Stomach (tissue), 9 donors: Measurements from ENCODE around the gene PIM3. TPM values are rescaled to one million over a fixed set of nuclear protein-coding genes. Genes with fewer than 3 reads are reported as not detected.
A peak's percentile ranks its signal among the peaks of the same experiment; 100 is the strongest.

Source experiments
- DNase-seq, 2 donors: peaks; one replicate each; pipeline versions ENCODE4 v3.0.0 to v3.0.0-alpha.2; 2013 to 2019
- H3K27ac ChIP-seq, 5 donors: fragments of 200-600 bp in 4 of 5; sonication (generic) in 4 of 5; one replicate each; pipeline ENCODE4 v1.5.1; 2013 to 2019; ENCODE audit warnings: mild to moderate bottlenecking in 1 of 5, moderate library complexity in 1 of 5
- H3K27me3 ChIP-seq, 3 donors: fragments of 200-600 bp; sonication (generic); one replicate each; pipeline ENCODE4 v1.5.1; 2017 to 2019; ENCODE audit warnings: mixed run types in 1 of 3
- H3K36me3 ChIP-seq, 4 donors: fragments of 200-600 bp; sonication (generic); 1 replicate in 3 of 4; 2 replicates in 1 of 4; pipeline ENCODE4 v1.5.1; 2016 to 2019
- H3K4me1 ChIP-seq, 4 donors: fragments of 200-600 bp; sonication (generic); one replicate each; pipeline ENCODE4 v1.5.1; 2016 to 2019
- H3K4me3 ChIP-seq, 4 donors: fragments of 200-600 bp; sonication (generic) in 3 of 4; one replicate each; pipeline ENCODE4 v1.5.1; 2016 to 2019; ENCODE audit warnings: mild to moderate bottlenecking in 1 of 4
- H3K9me3 ChIP-seq, 4 donors: fragments of 200-600 bp; sonication (generic); one replicate each; pipeline ENCODE4 v1.5.1; 2016 to 2019
- EP300 ChIP-seq: sonication (generic); formaldehyde crosslinking; IDR thresholded peaks from one replicate; pipeline ENCODE4 v1.6.1; 2017; ENCODE audit warnings: antibody characterized with exemption
- POLR2A ChIP-seq, 4 donors: fragments of 450-650 bp; IDR thresholded peaks; one replicate each; pipeline ENCODE4 v1.6.1; 2016; ENCODE audit warnings: antibody characterized with exemption in 4 of 4, control low read depth in 2 of 4, mild to moderate bottlenecking in 1 of 4, moderate library complexity in 1 of 4
- POLR2AphosphoS5 ChIP-seq, 3 donors: sonication (generic); formaldehyde crosslinking; IDR thresholded peaks; one replicate each; pipeline ENCODE4 v1.6.1; 2016; ENCODE audit warnings: antibody characterized with exemption in 3 of 3
- WGBS, 5 donors: extraction: QIAGEN DNeasy Blood & Tissue Kit in 3 of 5; methylation state at CpG; one replicate each; pipeline versions ENCODE4 v1.1.5 to v1.1.7; 2013 to 2018; 5-methylcytosine and 5-hydroxymethylcytosine counted together
- intact Hi-C: fragments of 100-400 bp; cut with DNase I; formaldehyde crosslinking; loops from one replicate; pipeline ENCODE4 v1.15.1; 2023; ENCODE audit warnings: low total_unique reads
- polyA plus RNA-seq, 3 donors: library from polyadenylated mRNA; stranded (reverse); fragments of 200-250 nt; gene quantifications; one replicate each; pipeline ENCODE4 v1.2.3, GENCODE V29; 2013
- total RNA-seq, 5 donors: library from RNA; depleted of rRNA; stranded (reverse); fragments of >200 nt; gene quantifications; one replicate each; pipeline versions ENCODE4 v1.1.0 to v1.2.3, GENCODE V29; 2014 to 2016
- TF ChIP-seq, protein P1 (sequence below), 7 experiments: fragments of 450-650 bp in 4 of 7; fragments of 200-600 bp in 3 of 7; sonication (generic) in 3 of 7; IDR thresholded peaks; one replicate each; pipeline ENCODE4 v1.5.1; 2016 to 2019; ENCODE audit warnings: antibody characterized with exemption in 7 of 7, control low read depth in 2 of 7, mild to moderate bottlenecking in 1 of 7
- donor health status: healthy with polysubstance abuse.
- donor health status: Bipolar disorder and iron deficiency.
- donor health status: healthy.

Gene PIM3
- total and polyA plus RNA-seq, 8 donors = 51.9 to 802 (median 84.6) TPM

DNA sequence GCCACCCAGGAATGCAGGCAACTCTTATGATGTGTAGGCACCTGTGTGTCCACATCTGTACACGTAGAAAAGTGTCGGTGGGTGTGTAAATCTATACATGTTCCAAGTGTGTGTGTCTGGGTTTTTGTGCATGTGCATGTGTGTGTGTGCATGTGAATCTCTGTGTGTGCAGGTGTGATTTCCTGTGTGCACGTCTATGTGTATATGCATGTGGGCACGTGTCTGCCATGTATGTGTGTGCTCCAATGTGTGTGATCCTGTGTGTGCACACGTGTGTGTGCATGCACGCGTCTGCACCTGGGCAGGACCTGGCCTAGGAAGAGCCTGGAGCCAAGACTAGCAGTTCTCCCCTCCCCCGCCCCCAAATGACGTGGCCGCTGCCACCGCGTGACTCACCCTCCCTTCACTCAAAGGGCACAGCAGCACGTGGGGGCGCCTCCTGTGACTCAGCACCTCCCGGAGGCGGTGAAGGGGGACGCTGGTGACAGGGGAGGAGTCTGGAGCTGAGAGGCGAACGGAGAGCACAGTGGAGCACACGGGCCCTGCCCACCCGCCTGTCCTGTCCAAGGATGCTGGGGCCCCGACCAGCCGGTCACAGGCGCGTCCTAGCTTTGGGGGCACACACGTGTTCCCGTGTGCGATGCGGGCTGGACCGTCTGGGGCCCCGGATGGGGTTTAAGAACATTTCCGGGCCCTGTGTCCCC, 10.1 kb downstream of the PIM3 start:
- peaks cover 0 to 11% (median 0%) of the 10 kb centered on the region in 3 donors for H3K27me3 ChIP-seq
- intact Hi-C loops = no loop called here
- H3K27ac ChIP-seq = peak overlapping the region; percentile 94 to 98 (median 98)
- H3K4me1 ChIP-seq = peaks cover 55 to 70% (median 66%) of the 10 kb centered on the region in 4 donors
- no peaks in the 10 kb centered on the region for H3K9me3 ChIP-seq
- 6 to 14% (median 7%) methylated on average over 15 to 32 of the region's 32 CpGs for WGBS, 5 donors
- peak; percentile 96 to 98 for DNase-seq
- H3K36me3 ChIP-seq = peaks cover 0 to 2% (median under 1%) of the 10 kb centered on the region in 4 donors
- TF ChIP-seq POLR2A (IDR thresholded peaks at IDR 0.05) (peak in 2 of 4 donors; percentile 72 to 78), EP300 (peak; percentile 70), POLR2AphosphoS5 (IDR thresholded peaks at IDR 0.05) (peak; percentile 96 to 98 (median 97))
- TF ChIP-seq, protein P1, sequence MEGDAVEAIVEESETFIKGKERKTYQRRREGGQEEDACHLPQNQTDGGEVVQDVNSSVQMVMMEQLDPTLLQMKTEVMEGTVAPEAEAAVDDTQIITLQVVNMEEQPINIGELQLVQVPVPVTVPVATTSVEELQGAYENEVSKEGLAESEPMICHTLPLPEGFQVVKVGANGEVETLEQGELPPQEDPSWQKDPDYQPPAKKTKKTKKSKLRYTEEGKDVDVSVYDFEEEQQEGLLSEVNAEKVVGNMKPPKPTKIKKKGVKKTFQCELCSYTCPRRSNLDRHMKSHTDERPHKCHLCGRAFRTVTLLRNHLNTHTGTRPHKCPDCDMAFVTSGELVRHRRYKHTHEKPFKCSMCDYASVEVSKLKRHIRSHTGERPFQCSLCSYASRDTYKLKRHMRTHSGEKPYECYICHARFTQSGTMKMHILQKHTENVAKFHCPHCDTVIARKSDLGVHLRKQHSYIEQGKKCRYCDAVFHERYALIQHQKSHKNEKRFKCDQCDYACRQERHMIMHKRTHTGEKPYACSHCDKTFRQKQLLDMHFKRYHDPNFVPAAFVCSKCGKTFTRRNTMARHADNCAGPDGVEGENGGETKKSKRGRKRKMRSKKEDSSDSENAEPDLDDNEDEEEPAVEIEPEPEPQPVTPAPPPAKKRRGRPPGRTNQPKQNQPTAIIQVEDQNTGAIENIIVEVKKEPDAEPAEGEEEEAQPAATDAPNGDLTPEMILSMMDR (IDR thresholded peaks at IDR 0.05) = no peak
- peak overlapping the region; percentile 44 to 54 (median 48) for H3K4me3 ChIP-seq

DNA sequence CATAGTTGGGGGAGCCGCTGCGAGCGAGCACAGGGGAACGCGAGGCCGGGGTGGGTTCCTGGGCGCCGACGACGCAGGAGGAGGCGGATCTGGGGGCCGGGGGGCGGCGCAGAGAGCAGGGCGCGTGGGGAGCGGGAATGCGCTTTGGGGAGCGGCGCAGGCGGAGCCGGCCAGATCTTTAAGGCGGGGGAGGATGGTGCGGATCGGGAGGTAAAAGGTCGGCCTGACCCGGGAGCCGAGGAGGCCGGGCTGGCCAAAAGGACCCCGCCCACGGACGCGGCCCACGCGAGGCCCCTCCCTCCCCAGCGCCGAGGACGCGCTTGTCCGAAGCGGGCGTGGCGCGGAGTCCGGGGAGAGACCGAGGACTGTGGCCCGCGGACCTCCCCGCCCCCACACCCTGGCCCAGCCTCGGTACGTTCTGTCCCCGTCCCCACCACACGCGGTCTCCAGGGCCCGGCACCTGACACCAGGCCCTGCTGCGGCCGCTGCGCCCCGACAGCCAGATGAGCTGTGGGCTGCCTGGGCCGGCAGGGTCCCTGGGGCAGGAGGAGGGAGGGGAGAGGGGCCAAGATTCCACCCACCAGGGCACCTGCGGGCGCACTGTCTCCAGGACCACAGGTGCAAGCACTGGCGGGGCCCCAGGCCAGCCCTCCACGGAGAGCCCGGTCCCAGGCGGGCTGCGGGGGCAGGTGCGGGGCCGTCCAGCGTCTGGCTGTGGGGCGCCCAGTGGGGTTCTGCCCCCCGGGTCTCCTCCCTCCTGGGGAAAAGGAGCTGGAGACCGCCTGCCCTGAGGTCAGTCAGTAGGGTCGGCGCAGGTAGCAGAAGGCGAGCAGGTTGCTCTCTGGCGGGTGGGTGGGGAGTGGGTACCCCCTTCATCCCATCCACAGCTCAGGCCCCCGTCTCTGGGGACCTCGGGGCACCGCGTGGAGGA, 10.9 kb downstream of the PIM3 start:
- H3K4me1 ChIP-seq = peaks cover 47 to 70% (median 60%) of the 10 kb centered on the region in 4 donors
- peak; percentile 89 to 93 for DNase-seq
- H3K27me3 ChIP-seq = peaks cover 0 to 11% (median 0%) of the 10 kb centered on the region in 3 donors
- H3K9me3 ChIP-seq = no peaks in the 10 kb centered on the region
- TF ChIP-seq EP300 (no peak), POLR2A (IDR thresholded peaks at IDR 0.05) (no peak), POLR2AphosphoS5 (IDR thresholded peaks at IDR 0.05) (peak in 1 of 3 donors; percentile 86)
- TF ChIP-seq, protein P1 (IDR thresholded peaks at IDR 0.05) = no peak
- WGBS, 5 donors = 6 to 19% (median 12%) methylated on average over 35 to 81 of the region's 81 CpGs
- peak overlapping the region; percentile 90 to 98 (median 97) for H3K27ac ChIP-seq
- H3K4me3 ChIP-seq = peak overlapping the region; percentile 44 to 54 (median 48)
- intact Hi-C loops = no loop called here
- no peaks in the 10 kb centered on the region for H3K36me3 ChIP-seq

DNA sequence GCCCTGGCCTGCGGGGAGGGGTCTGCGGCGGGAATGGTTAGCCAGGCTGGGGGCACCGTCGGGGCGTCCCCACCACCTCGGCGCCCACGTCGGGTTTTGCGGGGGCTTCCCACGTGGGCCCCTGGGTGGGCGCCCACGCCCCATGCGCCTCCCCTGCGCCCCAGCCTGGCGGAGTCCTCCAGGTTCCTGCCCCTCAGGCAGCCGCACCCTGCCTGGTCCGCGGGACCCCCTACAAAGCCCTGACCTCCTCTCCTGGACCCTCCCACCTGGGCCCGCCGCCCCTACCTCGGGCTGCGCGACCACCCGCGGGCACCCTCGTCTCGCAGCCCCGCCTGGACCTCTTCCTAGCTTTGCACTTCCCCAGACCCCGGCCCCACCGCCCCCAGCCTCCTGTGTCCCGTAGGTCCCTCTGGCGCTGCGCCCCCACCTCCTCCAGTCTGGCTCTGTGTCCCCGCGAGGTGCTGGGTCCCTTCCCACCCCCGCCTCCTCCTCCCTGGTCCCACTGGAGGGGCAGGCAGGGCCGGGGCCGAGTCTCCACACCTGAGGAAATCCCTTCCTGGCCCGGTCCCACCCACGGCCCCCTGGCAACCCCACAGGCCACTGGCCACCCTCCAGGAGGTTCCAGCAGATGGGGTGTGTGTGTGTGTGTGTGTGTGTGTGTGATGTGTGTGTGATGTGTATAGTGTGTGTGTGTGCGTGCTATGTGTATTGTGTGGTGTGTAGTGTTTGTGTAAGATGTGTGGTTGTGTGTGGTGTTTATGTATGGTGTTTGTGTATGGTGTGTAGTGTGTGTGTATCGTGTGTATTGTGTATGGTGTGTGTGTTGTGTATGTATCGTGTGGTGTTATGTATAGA, 11.8 kb downstream of the PIM3 start:
- intact Hi-C loops = no loop called here
- Histone ChIP-seq H3K27ac (peak overlapping the region; percentile 90 to 98 (median 97)), H3K27me3 (peaks cover 0 to 11% (median 0%) of the 10 kb centered on the region in 3 donors), H3K9me3 (no peaks in the 10 kb centered on the region), H3K4me3 (peak overlapping the region; percentile 44 to 54 (median 48)), H3K36me3 (no peaks in the 10 kb centered on the region), H3K4me1 (peaks cover 38 to 63% (median 51%) of the 10 kb centered on the region in 4 donors)
- 45 to 62% (median 56%) methylated on average over 31 to 45 of the region's 45 CpGs for WGBS, 5 donors
- peak; percentile 42 for DNase-seq
- TF ChIP-seq, protein P1 (IDR thresholded peaks at IDR 0.05) = no peak
- no peak for TF ChIP-seq EP300
- TF ChIP-seq POLR2A (IDR thresholded peaks at IDR 0.05) = no peak
- TF ChIP-seq POLR2AphosphoS5 (IDR thresholded peaks at IDR 0.05) = no peak
